Fibroblast of lung (primary cell): ENCODE measurements around the gene TWIST2. TPM values are rescaled to one million over a fixed set of nuclear protein-coding genes. Genes with fewer than 3 reads are reported as not detected.

Experiments used
- DNase-seq, 2 donors: peaks; one replicate each; pipeline versions ENCODE4 v3.0.0 to v3.0.0-alpha.2; 2010; ENCODE audit warnings: low read depth in 2 of 2
- H2AFZ ChIP-seq: 2 replicates; pipeline ENCODE4 v1.5.1; 2012; ENCODE audit warnings: low read length, control low read depth, inconsistent platforms
- H3K27ac ChIP-seq: 2 replicates; pipeline ENCODE4 v1.5.1; 2011; ENCODE audit warnings: low read length, control low read depth; ENCODE audit not compliant: insufficient read depth
- H3K27me3 ChIP-seq: 2 replicates; pipeline ENCODE4 v1.5.1; 2011; ENCODE audit warnings: mild to moderate bottlenecking, low read length; ENCODE audit not compliant: control insufficient read depth, insufficient read depth
- H3K36me3 ChIP-seq: 2 replicates; pipeline ENCODE4 v1.5.1; 2011; ENCODE audit warnings: low read length; ENCODE audit not compliant: control insufficient read depth, insufficient read depth
- H3K4me1 ChIP-seq: 2 replicates; pipeline ENCODE4 v1.5.1; 2011; ENCODE audit warnings: low read length; ENCODE audit not compliant: control insufficient read depth, insufficient read depth; ENCODE audit errors: extremely low read depth
- H3K4me2 ChIP-seq: 2 replicates; pipeline ENCODE4 v1.5.1; 2011; ENCODE audit warnings: low read length, control low read depth; ENCODE audit not compliant: insufficient read depth; ENCODE audit errors: extremely low read depth
- H3K4me3 ChIP-seq, 4 experiments: fragments of 200-600 bp in 1 of 4; sonication (generic) in 1 of 4; replicated peaks in 1 of 4; 2 replicates each; pipeline ENCODE4 v1.5.1; 2011 to 2016; ENCODE audit warnings: low read length in 4 of 4, low read depth in 3 of 4, mild to moderate bottlenecking in 3 of 4, control low read depth in 2 of 4, inconsistent platforms in 1 of 4, mixed read lengths in 1 of 4; ENCODE audit not compliant: insufficient read depth in 1 of 4; ENCODE audit errors: control extremely low read depth in 1 of 4
- H3K79me2 ChIP-seq: 2 replicates; pipeline ENCODE4 v1.5.1; 2012; ENCODE audit warnings: mild to moderate bottlenecking, low read length, inconsistent platforms; ENCODE audit not compliant: control insufficient read depth, insufficient read depth
- H3K9ac ChIP-seq: 2 replicates; pipeline ENCODE4 v1.5.1; 2011; ENCODE audit warnings: mild to moderate bottlenecking, low read length, control low read depth; ENCODE audit not compliant: insufficient read depth
- H3K9me3 ChIP-seq: 2 replicates; pipeline ENCODE4 v1.5.1; 2012; ENCODE audit warnings: low read depth, low read length; ENCODE audit not compliant: control insufficient read depth, insufficient read depth
- H4K20me1 ChIP-seq: 2 replicates; pipeline ENCODE4 v1.5.1; 2011; ENCODE audit warnings: low read length; ENCODE audit not compliant: control insufficient read depth, insufficient read depth; ENCODE audit errors: extremely low read depth
- EZH2 ChIP-seq: IDR thresholded peaks from 2 replicates; pipeline ENCODE4 v1.5.1; 2012; ENCODE audit warnings: low read length, control low read depth, mild to moderate bottlenecking; ENCODE audit errors: missing control alignments
- polyA plus RNA-seq, 2 donors: library from polyadenylated mRNA; depleted of rRNA in 1 of 2; stranded (reverse) in 1 of 2; unstranded in 1 of 2; fragments of >200 nt; gene quantifications; 2 replicates each; pipeline ENCODE4 v1.2.1, GENCODE V29; 2011 to 2012; ENCODE audit warnings: missing spikeins in 1 of 2
- total RNA-seq: library from RNA; depleted of rRNA; stranded (reverse); fragments of >200 nt; gene quantifications from 2 replicates; pipeline ENCODE4 v1.2.1, GENCODE V29; 2014
- TF ChIP-seq, protein P1 (sequence below), 2 donors: IDR thresholded peaks in 1 of 2; conservative IDR thresholded peaks in 1 of 2; 1 replicate in 1 of 2; 2 replicates in 1 of 2; pipeline ENCODE4 v1.5.1; 2011 to 2012; ENCODE audit warnings: low read length in 2 of 2, control low read depth in 1 of 2, inconsistent platforms in 1 of 2, low read depth in 1 of 2, mild to moderate bottlenecking in 1 of 2

Gene TWIST2
- total and polyA plus RNA-seq, 2 donors (not counting 1 experiment from before 2014, with no cell fraction given), result 85.2 to 118 TPM

DNA sequence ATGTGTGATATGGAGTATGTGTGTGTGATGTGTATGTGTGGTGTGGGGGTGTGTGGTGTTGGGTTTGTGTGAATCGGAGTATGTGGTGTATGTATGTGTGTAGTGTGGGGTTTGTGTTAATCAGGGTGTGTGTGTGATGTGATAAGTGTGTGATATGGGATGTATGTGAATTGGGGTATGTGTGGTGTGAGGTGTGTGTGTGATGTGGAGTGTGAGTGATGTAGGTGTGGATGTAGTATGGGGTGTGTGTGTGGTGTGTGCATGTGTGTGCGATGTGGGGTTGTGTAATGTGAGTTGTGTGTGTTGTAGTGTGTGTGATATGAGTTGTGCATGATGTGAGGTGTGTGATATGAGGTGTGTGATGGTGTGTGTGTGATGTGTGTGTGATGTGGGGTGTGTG, 54.4 kb downstream of the TWIST2 start:
- TF ChIP-seq, protein P1, sequence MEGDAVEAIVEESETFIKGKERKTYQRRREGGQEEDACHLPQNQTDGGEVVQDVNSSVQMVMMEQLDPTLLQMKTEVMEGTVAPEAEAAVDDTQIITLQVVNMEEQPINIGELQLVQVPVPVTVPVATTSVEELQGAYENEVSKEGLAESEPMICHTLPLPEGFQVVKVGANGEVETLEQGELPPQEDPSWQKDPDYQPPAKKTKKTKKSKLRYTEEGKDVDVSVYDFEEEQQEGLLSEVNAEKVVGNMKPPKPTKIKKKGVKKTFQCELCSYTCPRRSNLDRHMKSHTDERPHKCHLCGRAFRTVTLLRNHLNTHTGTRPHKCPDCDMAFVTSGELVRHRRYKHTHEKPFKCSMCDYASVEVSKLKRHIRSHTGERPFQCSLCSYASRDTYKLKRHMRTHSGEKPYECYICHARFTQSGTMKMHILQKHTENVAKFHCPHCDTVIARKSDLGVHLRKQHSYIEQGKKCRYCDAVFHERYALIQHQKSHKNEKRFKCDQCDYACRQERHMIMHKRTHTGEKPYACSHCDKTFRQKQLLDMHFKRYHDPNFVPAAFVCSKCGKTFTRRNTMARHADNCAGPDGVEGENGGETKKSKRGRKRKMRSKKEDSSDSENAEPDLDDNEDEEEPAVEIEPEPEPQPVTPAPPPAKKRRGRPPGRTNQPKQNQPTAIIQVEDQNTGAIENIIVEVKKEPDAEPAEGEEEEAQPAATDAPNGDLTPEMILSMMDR (conservative IDR thresholded peaks at IDR 0.05 in 1 of 2, IDR thresholded peaks at IDR 0.05 in 1 of 2; ENCODE audit: low read depth in 1 of 2, low read length in 2 of 2), result no peak
- TF ChIP-seq EZH2, result no peak
- H4K20me1 ChIP-seq, result peaks cover 1% of the 10 kb centered on the region
- no peak overlapping the region for H2AFZ ChIP-seq
- no peak for DNase-seq
- H3K4me1 ChIP-seq, result peaks cover 22% of the 10 kb centered on the region
- H3K36me3 ChIP-seq, result peaks cover 4% of the 10 kb centered on the region
- no peak overlapping the region for H3K4me3 ChIP-seq
- H3K9me3 ChIP-seq, result no peaks in the 10 kb centered on the region
- no peak overlapping the region for H3K9ac ChIP-seq
- H3K27me3 ChIP-seq, result no peaks in the 10 kb centered on the region
- H3K79me2 ChIP-seq, result peaks cover 74% of the 10 kb centered on the region
- H3K4me2 ChIP-seq, result no peak overlapping the region
- peak overlapping the region; percentile 3 for H3K27ac ChIP-seq

DNA sequence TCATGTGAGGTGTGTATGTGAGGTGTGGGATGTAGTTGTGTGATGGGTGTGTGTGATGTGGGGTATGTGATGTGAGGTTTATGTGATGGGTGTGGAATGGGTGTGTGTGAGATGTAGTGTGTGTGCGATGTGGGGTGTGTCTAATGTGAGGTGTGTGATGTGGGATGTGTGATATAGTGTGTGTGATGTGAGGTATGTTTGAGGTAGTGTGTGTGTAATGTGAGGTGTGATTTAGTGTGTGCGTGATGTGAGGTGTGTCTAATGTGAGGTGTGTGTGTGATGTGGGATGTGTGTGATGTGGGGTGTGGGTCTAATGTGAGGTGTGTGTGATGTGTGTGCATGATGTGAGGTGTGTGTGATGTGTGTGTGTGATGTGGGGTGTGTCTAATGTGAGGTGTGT, 55.3 kb downstream of the TWIST2 start:
- Histone ChIP-seq H3K36me3 (peaks cover 9% of the 10 kb centered on the region), H2AFZ (no peak overlapping the region), H3K4me1 (peaks cover 14% of the 10 kb centered on the region), H3K27me3 (no peaks in the 10 kb centered on the region), H3K79me2 (peaks cover 72% of the 10 kb centered on the region), H3K9me3 (no peaks in the 10 kb centered on the region), H3K27ac (no peak overlapping the region), H4K20me1 (peaks cover 1% of the 10 kb centered on the region), H3K4me2 (no peak overlapping the region), H3K4me3 (no peak overlapping the region), H3K9ac (no peak overlapping the region)
- TF ChIP-seq, protein P1 (conservative IDR thresholded peaks at IDR 0.05 in 1 of 2, IDR thresholded peaks at IDR 0.05 in 1 of 2; ENCODE audit: low read depth in 1 of 2, low read length in 2 of 2), result no peak
- no peak for DNase-seq

DNA sequence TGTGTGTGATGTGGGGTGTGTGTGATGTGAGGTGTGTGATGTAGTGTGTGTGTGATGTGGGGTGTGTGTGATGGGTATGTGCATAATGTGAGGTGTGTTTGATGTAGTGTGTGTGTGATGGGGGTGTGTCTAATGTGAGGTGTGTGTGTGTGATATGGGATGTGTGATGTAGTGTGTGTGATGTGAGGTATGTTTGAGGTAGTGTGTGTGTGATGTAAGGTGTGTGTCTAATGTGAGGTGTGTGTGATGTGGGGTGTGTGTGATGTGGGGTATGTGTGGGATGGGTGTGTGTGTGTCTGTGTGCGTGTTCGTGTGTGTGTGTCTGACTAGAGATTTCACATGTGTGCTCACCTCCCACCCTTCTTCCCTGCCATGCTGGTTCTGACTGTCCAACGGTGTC, 56.3 kb downstream of the TWIST2 start:
- Histone ChIP-seq H3K27ac (no peak overlapping the region), H4K20me1 (peaks cover 1% of the 10 kb centered on the region), H3K79me2 (peaks cover 72% of the 10 kb centered on the region), H3K9me3 (no peaks in the 10 kb centered on the region), H2AFZ (no peak overlapping the region), H3K4me1 (peaks cover 11% of the 10 kb centered on the region), H3K27me3 (no peaks in the 10 kb centered on the region), H3K4me3 (no peak overlapping the region), H3K36me3 (peaks cover 9% of the 10 kb centered on the region), H3K4me2 (no peak overlapping the region), H3K9ac (no peak overlapping the region)
- TF ChIP-seq EZH2, result no peak
- TF ChIP-seq, protein P1 (conservative IDR thresholded peaks at IDR 0.05 in 1 of 2, IDR thresholded peaks at IDR 0.05 in 1 of 2; ENCODE audit: low read depth in 1 of 2, low read length in 2 of 2), result no peak
- no peak for DNase-seq
